H9 (cell line): ENCODE results near the gene SOCS3. TPM values are rescaled to one million over a fixed set of nuclear protein-coding genes. Genes with fewer than 3 reads are reported as not detected.
A peak's percentile ranks its signal among the peaks of the same experiment; 100 is the strongest.

ENCODE experiments used
- DNase-seq: peaks from one replicate; pipeline ENCODE4 v3.0.0-alpha.2; 2017
- H2AFZ ChIP-seq: one replicate; pipeline ENCODE4 v1.6.1; 2013; ENCODE audit warnings: mild to moderate bottlenecking, low read length, control low read depth, moderate library complexity
- H2AK5ac ChIP-seq: 2 replicates; pipeline ENCODE4 v1.6.1; 2013; ENCODE audit warnings: low read length, control low read depth, mixed read lengths; ENCODE audit not compliant: insufficient read length
- H2BK120ac ChIP-seq: one replicate; pipeline ENCODE4 v1.6.1; 2013; ENCODE audit warnings: low read depth, mild to moderate bottlenecking, low read length, control low read depth, inconsistent platforms; ENCODE audit not compliant: poor library complexity, severe bottlenecking
- H2BK12ac ChIP-seq: 2 replicates; pipeline ENCODE4 v1.6.1; 2013; ENCODE audit warnings: low read length, control low read depth, mixed read lengths, low read depth; ENCODE audit not compliant: insufficient read length
- H2BK15ac ChIP-seq: 2 replicates; pipeline ENCODE4 v1.6.1; 2013; ENCODE audit warnings: low read depth, low read length, control low read depth
- H2BK20ac ChIP-seq: one replicate; pipeline ENCODE4 v1.6.1; 2013; ENCODE audit warnings: low read depth, mild to moderate bottlenecking, low read length, control low read depth, inconsistent platforms; ENCODE audit not compliant: poor library complexity, severe bottlenecking
- H2BK5ac ChIP-seq: 2 replicates; pipeline ENCODE4 v1.6.1; 2013; ENCODE audit warnings: low read length, control low read depth, mixed read lengths; ENCODE audit not compliant: insufficient read length
- H3K14ac ChIP-seq: 2 replicates; pipeline ENCODE4 v1.6.1; 2013; ENCODE audit warnings: low read length, control low read depth; ENCODE audit not compliant: insufficient read depth
- H3K18ac ChIP-seq: 2 replicates; pipeline ENCODE4 v1.6.1; 2013; ENCODE audit warnings: low read depth, mild to moderate bottlenecking, mixed read lengths, low read length, control low read depth; ENCODE audit not compliant: insufficient read length
- H3K23ac ChIP-seq: 2 replicates; pipeline ENCODE4 v1.6.1; 2013; ENCODE audit warnings: low read length, control low read depth, mixed read lengths, low read depth; ENCODE audit not compliant: insufficient read length
- H3K23me2 ChIP-seq: 2 replicates; pipeline ENCODE4 v1.6.1; 2013; ENCODE audit warnings: low read depth, mild to moderate bottlenecking, mixed read lengths, low read length, control low read depth; ENCODE audit not compliant: insufficient read length, poor library complexity, severe bottlenecking
- H3K27ac ChIP-seq: 2 replicates; pipeline ENCODE4 v1.5.1; 2013; ENCODE audit warnings: low read length, control low read depth, mixed read lengths, low read depth; ENCODE audit not compliant: insufficient read length
- H3K27me3 ChIP-seq: 2 replicates; pipeline ENCODE4 v1.6.1; 2013; ENCODE audit warnings: low read length, control low read depth, inconsistent platforms; ENCODE audit not compliant: insufficient read depth
- H3K4ac ChIP-seq: 2 replicates; pipeline ENCODE4 v1.6.1; 2013; ENCODE audit warnings: low read depth, mild to moderate bottlenecking, control low read depth, inconsistent platforms, low read length, moderate library complexity
- H3K4me1 ChIP-seq: 2 replicates; pipeline ENCODE4 v1.6.1; 2013; ENCODE audit warnings: low read length, control low read depth, inconsistent platforms; ENCODE audit not compliant: insufficient read depth
- H3K4me2 ChIP-seq: 2 replicates; pipeline ENCODE4 v1.6.1; 2013; ENCODE audit warnings: low read length, control low read depth, mixed read lengths; ENCODE audit not compliant: insufficient read length, insufficient read depth
- H3K56ac ChIP-seq: 2 replicates; pipeline ENCODE4 v1.6.1; 2013; ENCODE audit warnings: low read depth, mild to moderate bottlenecking, mixed read lengths, low read length, control low read depth; ENCODE audit not compliant: insufficient read length
- H3K79me1 ChIP-seq: 2 replicates; pipeline ENCODE4 v1.6.1; 2013; ENCODE audit warnings: low read depth, mild to moderate bottlenecking, moderate library complexity, low read length, control low read depth, inconsistent platforms; ENCODE audit not compliant: insufficient read depth, poor library complexity, severe bottlenecking
- H3K79me2 ChIP-seq: 2 replicates; pipeline ENCODE4 v1.6.1; 2013; ENCODE audit warnings: low read length, control low read depth, inconsistent platforms; ENCODE audit not compliant: insufficient read depth
- H3K9ac ChIP-seq: 2 replicates; pipeline ENCODE4 v1.6.1; 2013; ENCODE audit warnings: low read length, control low read depth, mixed read lengths; ENCODE audit not compliant: insufficient read length; ENCODE audit errors: extremely low read depth
- H3K9me3 ChIP-seq: one replicate; pipeline ENCODE4 v1.6.1; 2013; ENCODE audit warnings: low read depth, low read length, inconsistent platforms; ENCODE audit not compliant: control insufficient read depth
- H3T11ph ChIP-seq: one replicate; pipeline ENCODE4 v1.6.1; 2013; ENCODE audit warnings: mild to moderate bottlenecking, low read length, control low read depth, inconsistent platforms
- H4K20me1 ChIP-seq: one replicate; pipeline ENCODE4 v1.6.1; 2013; ENCODE audit not compliant: control insufficient read depth, insufficient read length, insufficient read depth
- H4K5ac ChIP-seq: 2 replicates; pipeline ENCODE4 v1.6.1; 2013; ENCODE audit warnings: low read depth, mild to moderate bottlenecking, mixed read lengths, low read length, control low read depth; ENCODE audit not compliant: insufficient read length
- H4K8ac ChIP-seq: replicated peaks from 2 replicates; pipeline ENCODE4 v1.6.1; 2013; ENCODE audit warnings: low read length, control low read depth, mixed read lengths, low read depth; ENCODE audit not compliant: insufficient read length
- H4K91ac ChIP-seq: 2 replicates; pipeline ENCODE4 v1.6.1; 2013; ENCODE audit warnings: low read depth, mild to moderate bottlenecking, moderate library complexity, mixed read lengths, low read length, control low read depth; ENCODE audit not compliant: insufficient read length
- H3K27ac Mint-ChIP-seq, 3 experiments: 2 replicates in 2 of 3; 3 replicates in 1 of 3; pipeline ENCODE4 v1.8.0; 2020 to 2021; ENCODE audit warnings: mixed read lengths in 3 of 3, mild to moderate bottlenecking in 1 of 3, moderate library complexity in 1 of 3
- H3K27me3 Mint-ChIP-seq: 2 replicates; pipeline ENCODE4 v1.8.0; 2021; ENCODE audit warnings: low read depth, mild to moderate bottlenecking, moderate library complexity, mixed read lengths
- H3K36me3 Mint-ChIP-seq, 3 experiments: 2 replicates in 2 of 3; 3 replicates in 1 of 3; pipeline ENCODE4 v1.8.0; 2020 to 2021; ENCODE audit warnings: low read depth in 3 of 3, mixed read lengths in 3 of 3; ENCODE audit not compliant: insufficient read depth in 1 of 3
- H3K4me1 Mint-ChIP-seq, 2 experiments: 2 replicates each; pipeline ENCODE4 v1.8.0; 2020; ENCODE audit warnings: mixed read lengths in 2 of 2
- H3K4me3 Mint-ChIP-seq, 2 experiments: 2 replicates in 1 of 2; 3 replicates in 1 of 2; pipeline ENCODE4 v1.8.0; 2020 to 2021; ENCODE audit warnings: mild to moderate bottlenecking in 2 of 2, mixed read lengths in 2 of 2, moderate library complexity in 1 of 2
- H3K9me3 Mint-ChIP-seq, 2 experiments: 2 replicates in 1 of 2; 3 replicates in 1 of 2; pipeline ENCODE4 v1.8.0; 2020; ENCODE audit warnings: mild to moderate bottlenecking in 2 of 2, mixed read lengths in 2 of 2, moderate library complexity in 1 of 2
- WGBS: extraction: QIAGEN DNeasy Blood & Tissue Kit; methylation state at CpG from one replicate; pipeline ENCODE4 v1.1.7; 2013; ENCODE audit warnings: missing lambda C conversion rate, low lambda C conversion rate, mixed read lengths; ENCODE audit not compliant: insufficient read length; ENCODE audit errors: extremely low coverage; 5-methylcytosine and 5-hydroxymethylcytosine counted together
- total RNA-seq: library from RNA; stranded (reverse); gene quantifications from 2 replicates; pipeline ENCODE4 v1.2.1, GENCODE V29; 2021
- TF ChIP-seq, protein P1 (sequence below): fragments of 200-600 bp; sonication (generic); conservative IDR thresholded peaks from 3 replicates; pipeline ENCODE4 v1.8.0; 2021; ENCODE audit warnings: antibody characterized with exemption, mild to moderate bottlenecking

Gene SOCS3
- total RNA-seq, 1 experiment from 2014 or later: 9.5 TPM

- TF ChIP-seq, protein P1, sequence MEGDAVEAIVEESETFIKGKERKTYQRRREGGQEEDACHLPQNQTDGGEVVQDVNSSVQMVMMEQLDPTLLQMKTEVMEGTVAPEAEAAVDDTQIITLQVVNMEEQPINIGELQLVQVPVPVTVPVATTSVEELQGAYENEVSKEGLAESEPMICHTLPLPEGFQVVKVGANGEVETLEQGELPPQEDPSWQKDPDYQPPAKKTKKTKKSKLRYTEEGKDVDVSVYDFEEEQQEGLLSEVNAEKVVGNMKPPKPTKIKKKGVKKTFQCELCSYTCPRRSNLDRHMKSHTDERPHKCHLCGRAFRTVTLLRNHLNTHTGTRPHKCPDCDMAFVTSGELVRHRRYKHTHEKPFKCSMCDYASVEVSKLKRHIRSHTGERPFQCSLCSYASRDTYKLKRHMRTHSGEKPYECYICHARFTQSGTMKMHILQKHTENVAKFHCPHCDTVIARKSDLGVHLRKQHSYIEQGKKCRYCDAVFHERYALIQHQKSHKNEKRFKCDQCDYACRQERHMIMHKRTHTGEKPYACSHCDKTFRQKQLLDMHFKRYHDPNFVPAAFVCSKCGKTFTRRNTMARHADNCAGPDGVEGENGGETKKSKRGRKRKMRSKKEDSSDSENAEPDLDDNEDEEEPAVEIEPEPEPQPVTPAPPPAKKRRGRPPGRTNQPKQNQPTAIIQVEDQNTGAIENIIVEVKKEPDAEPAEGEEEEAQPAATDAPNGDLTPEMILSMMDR: peak; percentile 95; the same call in 2 of the 3 replicates
- peak overlapping the region; percentile 77 for H3K4me2 ChIP-seq
- no peak overlapping the region for H3T11ph ChIP-seq
These were observed 721 bp upstream of the SOCS3 start for GRCh38 chr17:78360371-78361224.

More at GRCh38 chr17:78360371-78361224, 721 bp upstream of the SOCS3 start:
- H3K23me2 ChIP-seq: peaks cover 19% of the 10 kb centered on the region
- peaks cover 53% of the 10 kb centered on the region for H3K27me3 Mint-ChIP-seq
- peaks cover 24% of the 10 kb centered on the region; the same call in 1 of the 2 replicates for H3K4me1 ChIP-seq
- no peak overlapping the region for H3K4ac ChIP-seq
- no peak overlapping the region for H2BK5ac ChIP-seq
- no peak overlapping the region for H4K91ac ChIP-seq
- no peaks in the 10 kb centered on the region; a peak in 2 of 5 replicates for H3K9me3 Mint-ChIP-seq
- H4K5ac ChIP-seq: no peak overlapping the region
- peak overlapping the region; percentile 78 for H3K18ac ChIP-seq
- H3K27me3 ChIP-seq: no peaks in the 10 kb centered on the region; the same call in 1 of the 2 replicates
- H3K4me3 Mint-ChIP-seq: peak overlapping the region; percentile 68 to 87
- no peak overlapping the region; the same call in 1 of the 2 replicates for H2BK15ac ChIP-seq
- no peak overlapping the region for H3K23ac ChIP-seq
- H3K27ac ChIP-seq: no peak overlapping the region
- no peak overlapping the region for H4K8ac ChIP-seq
- peak; percentile 99 for DNase-seq
- H3K79me2 ChIP-seq: peaks cover 15% of the 10 kb centered on the region; the same call in 1 of the 2 replicates
- no peaks in the 10 kb centered on the region for H3K9me3 ChIP-seq
- peak overlapping the region; percentile 42 for H3K9ac ChIP-seq
- H3K56ac ChIP-seq: no peak overlapping the region
- H3K14ac ChIP-seq: no peak overlapping the region; the same call in 1 of the 2 replicates
- peak overlapping the region in 2 of 3 experiments; percentile 81 to 98; a peak in 5 of 7 replicates for H3K27ac Mint-ChIP-seq
- no peaks in the 10 kb centered on the region for H4K20me1 ChIP-seq
- H3K36me3 Mint-ChIP-seq: peaks cover 14 to 21% (median 14%) of the 10 kb centered on the region in 3 experiments; a peak in 6 of 7 replicates
- H2AFZ ChIP-seq: no peak overlapping the region
- H2BK12ac ChIP-seq: no peak overlapping the region
- no peaks in the 10 kb centered on the region for H3K79me1 ChIP-seq
- no CpG with 5 or more reads among the region's 49 CpGs for WGBS
- no peak overlapping the region for H2BK20ac ChIP-seq
- no peak overlapping the region for H2BK120ac ChIP-seq
- H3K4me1 Mint-ChIP-seq: peaks cover 64 to 70% of the 10 kb centered on the region in 2 experiments
- H2AK5ac ChIP-seq: no peak overlapping the region
